IMR-90 (cell line): Measurements from ENCODE around the gene INPPL1. TPM values are rescaled to one million over a fixed set of nuclear protein-coding genes. Genes with fewer than 3 reads are reported as not detected.

Source experiments
- ATAC-seq: fragments of 200-7000 bp; cut with Tn5 transposase; 2 replicates; pipeline ENCODE4 v1.9.1; 2020; ENCODE audit warnings: low read depth, mild to moderate bottlenecking, moderate library complexity
- BruUV-seq: library from RNA; stranded (reverse); fragments of 400-500 nt; replicated peaks from 2 replicates; lab custom pipeline; 2021; lab: Mats Ljungman, UMichigan
- CTCF ChIA-PET: fragments of 300-600 bp; formaldehyde crosslinking; extraction: SDS; loops from one replicate; lab custom pipeline; 2021; ENCODE audit warnings: antibody characterized with exemption; lab: Yijun Ruan, JAX
- POLR2A ChIA-PET: fragments of 300-600 bp; sonication (Branson Sonifier 250); formaldehyde crosslinking; loops from one replicate; lab custom pipeline; 2022; ENCODE audit warnings: antibody characterized with exemption; ENCODE audit not compliant: unreplicated experiment; lab: Charles Lee
- DNase-seq: peaks from one replicate; pipeline ENCODE4 v3.0.0; 2013
- H2AFZ ChIP-seq: replicated peaks from 2 replicates; pipeline ENCODE3; 2013; ENCODE audit warnings: low read length, mild to moderate bottlenecking; ENCODE audit not compliant: poor library complexity
- H2AK5ac ChIP-seq: 2 replicates; pipeline ENCODE4 v1.6.1; 2013; ENCODE audit warnings: low read depth, low read length, inconsistent platforms
- H2AK9ac ChIP-seq: replicated peaks from 2 replicates; pipeline ENCODE3; 2013; ENCODE audit warnings: mild to moderate bottlenecking, low read depth, low read length, moderate library complexity; ENCODE audit not compliant: poor library complexity
- H2BK120ac ChIP-seq: 2 replicates; pipeline ENCODE4 v1.6.1; 2013; ENCODE audit warnings: low read depth, low read length, inconsistent platforms
- H2BK15ac ChIP-seq: 3 replicates; pipeline ENCODE4 v1.6.1; 2013; ENCODE audit warnings: low read depth, low read length, inconsistent platforms
- H2BK20ac ChIP-seq: 2 replicates; pipeline ENCODE4 v1.6.1; 2013; ENCODE audit warnings: low read depth, mild to moderate bottlenecking, inconsistent platforms, low read length, moderate library complexity
- H2BK5ac ChIP-seq: 2 replicates; pipeline ENCODE4 v1.6.1; 2013; ENCODE audit warnings: mild to moderate bottlenecking, low read depth, low read length, inconsistent platforms; ENCODE audit not compliant: poor library complexity, severe bottlenecking
- H3K14ac ChIP-seq: replicated peaks from 2 replicates; pipeline ENCODE4 v1.6.1; 2013; ENCODE audit warnings: low read depth, low read length, inconsistent platforms
- H3K18ac ChIP-seq: 2 replicates; pipeline ENCODE4 v1.6.1; 2013; ENCODE audit warnings: low read depth, low read length, control low read depth
- H3K23ac ChIP-seq: 2 replicates; pipeline ENCODE4 v1.6.1; 2013; ENCODE audit warnings: low read depth, low read length, inconsistent platforms
- H3K27ac ChIP-seq: 2 replicates; pipeline ENCODE4 v1.5.1; 2013; ENCODE audit warnings: mild to moderate bottlenecking, control low read depth, low read length; ENCODE audit not compliant: insufficient read depth
- H3K27me3 ChIP-seq: 2 replicates; pipeline ENCODE4 v1.6.1; 2013; ENCODE audit warnings: low read length; ENCODE audit not compliant: control insufficient read depth, insufficient read depth
- H3K36me3 ChIP-seq: 2 replicates; pipeline ENCODE4 v1.6.1; 2013; ENCODE audit warnings: low read length, mixed read lengths; ENCODE audit not compliant: control insufficient read depth, insufficient read depth
- H3K4ac ChIP-seq: 2 replicates; pipeline ENCODE4 v1.6.1; 2013; ENCODE audit warnings: low read depth, low read length, inconsistent platforms
- H3K4me1 ChIP-seq: 2 replicates; pipeline ENCODE4 v1.6.1; 2013; ENCODE audit warnings: low read length, mixed read lengths; ENCODE audit not compliant: control insufficient read depth, insufficient read depth
- H3K4me2 ChIP-seq: 2 replicates; pipeline ENCODE4 v1.6.1; 2013; ENCODE audit warnings: low read depth, mild to moderate bottlenecking, control low read depth, low read length, moderate library complexity
- H3K4me3 ChIP-seq: 2 replicates; pipeline ENCODE4 v1.5.1; 2013; ENCODE audit warnings: low read depth, mild to moderate bottlenecking, control low read depth, low read length, moderate library complexity; ENCODE audit not compliant: insufficient read depth
- H3K56ac ChIP-seq: 2 replicates; pipeline ENCODE4 v1.6.1; 2013; ENCODE audit warnings: low read length, inconsistent platforms; ENCODE audit not compliant: insufficient read depth; ENCODE audit errors: extremely low read depth
- H3K79me1 ChIP-seq, 2 experiments: 2 replicates each; pipeline ENCODE4 v1.6.1; 2013; ENCODE audit warnings: low read length in 2 of 2, inconsistent platforms in 1 of 2, low read depth in 1 of 2
- H3K9ac ChIP-seq: 2 replicates; pipeline ENCODE4 v1.6.1; 2013; ENCODE audit warnings: low read depth, low read length, control low read depth
- H3K9me1 ChIP-seq: 2 replicates; pipeline ENCODE4 v1.6.1; 2013; ENCODE audit warnings: low read length, inconsistent platforms; ENCODE audit not compliant: insufficient read depth
- H3K9me3 ChIP-seq: 2 replicates; pipeline ENCODE4 v1.6.1; 2013; ENCODE audit warnings: low read length; ENCODE audit not compliant: control insufficient read depth, insufficient read depth
- H4K20me1 ChIP-seq: 2 replicates; pipeline ENCODE4 v1.6.1; 2013; ENCODE audit warnings: low read length, inconsistent platforms; ENCODE audit not compliant: insufficient read depth
- H4K5ac ChIP-seq: 2 replicates; pipeline ENCODE4 v1.6.1; 2013; ENCODE audit warnings: mild to moderate bottlenecking, low read depth, low read length, control low read depth
- H4K8ac ChIP-seq, 2 experiments: 2 replicates each; pipeline ENCODE4 v1.6.1; 2013; ENCODE audit warnings: low read depth in 2 of 2, low read length in 2 of 2, control low read depth in 1 of 2, inconsistent platforms in 1 of 2
- H4K91ac ChIP-seq: 2 replicates; pipeline ENCODE4 v1.6.1; 2013; ENCODE audit warnings: low read depth, low read length, inconsistent platforms; ENCODE audit not compliant: insufficient read depth
- BHLHE40 ChIP-seq: fragments of 150-350 bp; IDR thresholded peaks from 2 replicates; pipeline ENCODE4 v1.6.1; 2016; ENCODE audit warnings: mild to moderate bottlenecking, low read depth, low read length
- CEBPB ChIP-seq: IDR thresholded peaks from 2 replicates; pipeline ENCODE4 v1.6.1; 2012; ENCODE audit warnings: low read depth, low read length, improper control_type of control experiment
- CTCF ChIP-seq: conservative IDR thresholded peaks from 2 replicates; pipeline ENCODE4 v1.5.1; 2012; ENCODE audit warnings: mild to moderate bottlenecking, low read depth, low read length, improper control_type of control experiment
- ELK1 ChIP-seq: fragments of 150-350 bp; IDR thresholded peaks from 2 replicates; pipeline ENCODE4 v1.6.1; 2016; ENCODE audit warnings: low read depth, mild to moderate bottlenecking, low read length, moderate library complexity, borderline replicate concordance
- FOS ChIP-seq: fragments of 150-350 bp; IDR thresholded peaks from 2 replicates; pipeline ENCODE4 v1.6.1; 2016; ENCODE audit warnings: low read depth, low read length
- MAFK ChIP-seq: IDR thresholded peaks from 2 replicates; pipeline ENCODE4 v1.6.1; 2012; ENCODE audit warnings: low read depth, low read length, improper control_type of control experiment
- MAZ ChIP-seq: IDR thresholded peaks from 2 replicates; pipeline ENCODE4 v1.6.1; 2012; ENCODE audit warnings: low read depth, mild to moderate bottlenecking, low read length, improper control_type of control experiment, moderate library complexity, borderline replicate concordance
- MXI1 ChIP-seq: IDR thresholded peaks from 2 replicates; pipeline ENCODE4 v1.6.1; 2012; ENCODE audit warnings: low read depth, mild to moderate bottlenecking, low read length, moderate library complexity, borderline replicate concordance
- NFE2L2 ChIP-seq: fragments of 150-350 bp; IDR thresholded peaks from 2 replicates; pipeline ENCODE4 v1.6.1; 2016; ENCODE audit warnings: low read depth, mild to moderate bottlenecking, low read length
- POLR2A ChIP-seq: IDR thresholded peaks from 2 replicates; pipeline ENCODE4 v1.6.1; 2012; ENCODE audit warnings: mild to moderate bottlenecking, low read depth, low read length
- RAD21 ChIP-seq: IDR thresholded peaks from 2 replicates; pipeline ENCODE4 v1.6.1; 2012; ENCODE audit warnings: low read length, improper control_type of control experiment
- RCOR1 ChIP-seq: IDR thresholded peaks from 2 replicates; pipeline ENCODE4 v1.6.1; 2012; ENCODE audit warnings: mild to moderate bottlenecking, low read length, improper control_type of control experiment; ENCODE audit not compliant: insufficient replicate concordance
- RFX5 ChIP-seq: IDR thresholded peaks from 2 replicates; pipeline ENCODE4 v1.8.0; 2012; ENCODE audit warnings: low read depth, mild to moderate bottlenecking, low read length, moderate library complexity
- SMC3 ChIP-seq: fragments of 150-350 bp; IDR thresholded peaks from 2 replicates; pipeline ENCODE4 v1.6.1; 2016; ENCODE audit warnings: low read depth, mild to moderate bottlenecking, antibody characterized with exemption, low read length, moderate library complexity
- WGBS, 2 experiments: methylation state at CpG; one replicate each; pipeline versions ENCODE4 v1.1.5 to v1.1.7; 2013; ENCODE audit warnings: missing lambda C conversion rate in 2 of 2; ENCODE audit not compliant: insufficient read length in 1 of 2; ENCODE audit errors: extremely low coverage in 2 of 2; 5-methylcytosine and 5-hydroxymethylcytosine counted together
- dilution Hi-C: fragments of 300-500 bp; cut with HindIII; formaldehyde crosslinking; loops from one replicate; pipeline ENCODE4 v1.14.3; 2018; ENCODE audit warnings: low sequenced_read_pairs; ENCODE audit not compliant: unreplicated experiment
- in situ Hi-C: fragments of 300-500 bp; cut with MboI; formaldehyde crosslinking; loops from 3 replicates; pipeline ENCODE4 v1.14.3; 2019; ENCODE audit warnings: low sequenced_read_pairs, inconsistent platforms, mixed read lengths
- intact Hi-C: fragments of 100-400 bp; cut with micrococcal nuclease; formaldehyde crosslinking; loops from 2 replicates; pipeline ENCODE4 v1.10.0; 2022
- polyA plus RNA-seq, 3 experiments: library from polyadenylated mRNA; depleted of rRNA; stranded (reverse); fragments of >200 nt; gene quantifications; 2 replicates each; pipeline ENCODE4 v1.2.3, GENCODE V29; 2012; ENCODE audit warnings: low replicate concordance in 1 of 3
- total RNA-seq: library from RNA; depleted of rRNA; stranded (reverse); fragments of >200 nt; gene quantifications from 2 replicates; pipeline ENCODE4 v1.2.3, GENCODE V29; 2012
- TF ChIP-seq, protein P1 (sequence below): fragments of 150-350 bp; IDR thresholded peaks from 2 replicates; pipeline ENCODE4 v1.6.1; 2017; ENCODE audit warnings: mild to moderate bottlenecking, antibody characterized with exemption, low read length, low read depth

The INPPL1 gene
- total and polyA plus RNA-seq, 2 of the 4 experiments (the other 2 are of a cell fraction) = 27.4 to 105 TPM

DNA sequence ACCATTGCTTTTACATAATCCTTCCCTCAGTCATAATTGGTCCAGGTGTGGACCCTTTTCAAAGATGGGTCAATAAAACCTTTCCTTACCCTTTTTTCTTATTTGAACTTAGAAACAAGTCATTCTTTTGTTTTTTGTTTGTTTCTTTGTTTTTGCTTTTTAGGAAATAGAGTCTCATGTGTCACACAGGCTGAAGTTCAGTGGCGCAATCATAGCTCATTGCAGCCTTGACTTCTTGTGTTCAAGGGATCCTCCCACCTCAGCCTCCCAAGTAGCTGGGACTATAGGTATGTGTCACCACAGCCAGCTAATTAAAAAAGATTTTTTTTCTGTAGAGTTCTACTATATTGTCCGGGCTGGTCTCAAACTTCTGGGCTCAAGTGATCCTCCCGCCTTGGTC is 28.8 kb downstream of the INPPL1 start:
- Histone ChIP-seq H3K23ac (no peak overlapping the region), H3K18ac (no peak overlapping the region), H2BK20ac (no peak overlapping the region), H2AK5ac (no peak overlapping the region), H3K9ac (no peak overlapping the region), H3K4ac (no peak overlapping the region), H3K9me1 (no peaks in the 10 kb centered on the region), H3K27me3 (peaks cover 68% of the 10 kb centered on the region), H3K27ac (no peak overlapping the region), H4K91ac (no peak overlapping the region), H2BK120ac (no peak overlapping the region), H3K14ac (no peak overlapping the region), H3K79me1 (no peaks in the 10 kb centered on the region), H4K8ac (no peak overlapping the region), H3K4me1 (no peaks in the 10 kb centered on the region), H3K36me3 (no peaks in the 10 kb centered on the region), H4K20me1 (0 out of 2 replicates have a peak, but pooled peaks cover 2% of the 10 kb centered on the region), H3K4me3 (no peak overlapping the region), H3K4me2 (no peak overlapping the region), H3K56ac (no peak overlapping the region), H4K5ac (no peak overlapping the region), H3K9me3 (no peaks in the 10 kb centered on the region), H2AFZ (no peak overlapping the region), H2BK15ac (no peak overlapping the region), H2BK5ac (no peak overlapping the region), H2AK9ac (no peak overlapping the region)
- TF ChIP-seq MAZ = no peak
- no peak for TF ChIP-seq CTCF
- no peak for TF ChIP-seq BHLHE40
- no peak for TF ChIP-seq MAFK
- TF ChIP-seq MXI1 = no peak
- TF ChIP-seq, protein P1, sequence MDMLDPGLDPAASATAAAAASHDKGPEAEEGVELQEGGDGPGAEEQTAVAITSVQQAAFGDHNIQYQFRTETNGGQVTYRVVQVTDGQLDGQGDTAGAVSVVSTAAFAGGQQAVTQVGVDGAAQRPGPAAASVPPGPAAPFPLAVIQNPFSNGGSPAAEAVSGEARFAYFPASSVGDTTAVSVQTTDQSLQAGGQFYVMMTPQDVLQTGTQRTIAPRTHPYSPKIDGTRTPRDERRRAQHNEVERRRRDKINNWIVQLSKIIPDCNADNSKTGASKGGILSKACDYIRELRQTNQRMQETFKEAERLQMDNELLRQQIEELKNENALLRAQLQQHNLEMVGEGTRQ = no peak
- TF ChIP-seq RCOR1 = no peak
- no peak for TF ChIP-seq RAD21
- TF ChIP-seq CEBPB = no peak
- no peak for TF ChIP-seq NFE2L2
- TF ChIP-seq ELK1 = no peak
- no peak for TF ChIP-seq POLR2A
- no peak for TF ChIP-seq RFX5
- no peak for TF ChIP-seq FOS
- no peak for TF ChIP-seq SMC3
- in situ Hi-C loops (no loop called here), intact Hi-C loops (no loop called here), dilution Hi-C loops (no loop called here)
- POLR2A ChIA-PET = no interaction called here
- DNase-seq (no peak), ATAC-seq (no peak)
- CTCF ChIA-PET = no interaction called here
- no TSS peak for BruUV-seq
- no CpG with 5 or more reads among the region's 3 CpGs for WGBS, 2 experiments
